ENCODE data around the gene TMEM138.

GRCh38 chr11:61416941-61417340, 54.8 kb downstream of the TMEM138 start:
- no peak for TF ChIP-seq CTCF (IDR thresholded peaks at IDR 0.05; ENCODE audit: low read length)
- no peak for TF ChIP-seq EZH2 (optimal IDR thresholded peaks at IDR 0.05; ENCODE audit: low read depth, low read length)
